Kidney epithelial cell (primary cell): ENCODE data around the gene LRRC27. TPM values are rescaled to one million over a fixed set of nuclear protein-coding genes. Genes with fewer than 3 reads are reported as not detected.

Experiments
- DNase-seq: peaks from one replicate; pipeline ENCODE4 v3.0.0-alpha.2; 2010; ENCODE audit warnings: low read depth
- H3K27me3 ChIP-seq: 2 replicates; pipeline ENCODE4 v1.6.0; 2011; ENCODE audit warnings: low read length; ENCODE audit not compliant: control insufficient read depth, insufficient read depth
- H3K36me3 ChIP-seq: 2 replicates; pipeline ENCODE4 v1.5.1; 2011; ENCODE audit warnings: low read length; ENCODE audit not compliant: control insufficient read depth, insufficient read depth
- H3K4me3 ChIP-seq: 2 replicates; pipeline ENCODE4 v1.5.1; 2011; ENCODE audit warnings: low read depth, mild to moderate bottlenecking, control low read depth, low read length
- CTCF ChIP-seq: IDR thresholded peaks from 2 replicates; pipeline ENCODE4 v1.5.1; 2011; ENCODE audit warnings: mild to moderate bottlenecking, moderate library complexity, low read length, control low read depth, inconsistent platforms; ENCODE audit not compliant: insufficient read depth, poor library complexity, severe bottlenecking
- total RNA-seq: library from RNA; depleted of rRNA; stranded (reverse); fragments of >200 nt; gene quantifications from 2 replicates; pipeline ENCODE4 v1.2.3, GENCODE V29; 2015

The LRRC27 gene
- total RNA-seq, 1 donor from 2014 or later: 13.3 TPM

GRCh38 chr10:132346806-132347205, 14.8 kb downstream of the LRRC27 start:
- H3K4me3 ChIP-seq: no peak overlapping the region
- DNase-seq: no peak
- TF ChIP-seq CTCF: no peak
- no peaks in the 10 kb centered on the region for H3K27me3 ChIP-seq
- H3K36me3 ChIP-seq: no peaks in the 10 kb centered on the region

- DNase-seq: no peak
- H3K4me3 ChIP-seq: no peak overlapping the region
- H3K36me3 ChIP-seq: no peaks in the 10 kb centered on the region
- H3K27me3 ChIP-seq: no peaks in the 10 kb centered on the region
- TF ChIP-seq CTCF: no peak
Measured at GRCh38 chr10:132347211-132347930, 15.4 kb downstream of the LRRC27 start.

GRCh38 chr10:132347931-132348267, 15.9 kb downstream of the LRRC27 start:
- no peak for DNase-seq
- Histone ChIP-seq H3K36me3 (no peaks in the 10 kb centered on the region), H3K27me3 (no peaks in the 10 kb centered on the region), H3K4me3 (no peak overlapping the region)
- no peak for TF ChIP-seq CTCF

- no peaks in the 10 kb centered on the region for H3K27me3 ChIP-seq
- TF ChIP-seq CTCF: no peak
- H3K36me3 ChIP-seq: no peaks in the 10 kb centered on the region
- DNase-seq: no peak
- no peak overlapping the region for H3K4me3 ChIP-seq
Measured at GRCh38 chr10:132349766-132350165, 17.8 kb downstream of the LRRC27 start.

- H3K27me3 ChIP-seq: no peaks in the 10 kb centered on the region
- TF ChIP-seq CTCF: no peak
Measured at GRCh38 chr10:132350391-132350790, 18.4 kb downstream of the LRRC27 start.

DNA sequence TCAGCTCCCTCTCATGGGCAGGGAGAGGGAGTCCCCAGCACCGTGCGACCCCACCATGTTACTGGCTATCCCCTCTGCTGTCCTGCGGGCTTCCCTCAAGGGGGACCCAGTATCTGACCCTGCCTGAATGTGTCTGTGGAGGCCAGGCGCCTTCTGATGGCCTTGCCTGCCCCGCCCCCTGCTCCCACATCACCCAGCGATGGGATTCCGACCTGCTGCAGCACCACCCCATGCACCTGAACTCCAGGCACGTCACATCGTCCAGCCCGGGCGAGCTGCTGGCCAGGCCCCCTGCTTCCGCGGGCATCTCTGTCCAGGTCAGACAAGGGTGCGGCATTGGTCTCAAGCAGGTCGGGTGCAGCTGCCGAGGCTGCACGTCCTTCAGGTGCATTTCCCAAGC, 19.0 kb downstream of the LRRC27 start:
- Histone ChIP-seq H3K27me3 (no peaks in the 10 kb centered on the region), H3K36me3 (no peaks in the 10 kb centered on the region), H3K4me3 (no peak overlapping the region)
- no peak for DNase-seq
- TF ChIP-seq CTCF: no peak

More at GRCh38 chr10:132350391-132350790, 18.4 kb downstream of the LRRC27 start:
- DNase-seq: no peak
- no peak overlapping the region for H3K4me3 ChIP-seq
- H3K36me3 ChIP-seq: no peaks in the 10 kb centered on the region
